Measurements from ENCODE around the gene MEF2C.

MEF2C gene

GRCh38 chr5:88824141-88824540 is 58.8 kb downstream of the MEF2C start:
- Mint-ChIP-seq H3K9me3 (no peaks in the 10 kb centered on the region), H3K4me1 (peaks cover 29% of the 10 kb centered on the region), H3K36me3 (ENCODE audit: low read depth) (no peaks in the 10 kb centered on the region), H3K27ac (no peak overlapping the region), H3K4me3 (no peak overlapping the region), H3K27me3 (ENCODE audit: low read depth, poor library complexity) (peaks cover 3% of the 10 kb centered on the region)
- DNase-seq, result no peak
- TF ChIP-seq, protein P1, sequence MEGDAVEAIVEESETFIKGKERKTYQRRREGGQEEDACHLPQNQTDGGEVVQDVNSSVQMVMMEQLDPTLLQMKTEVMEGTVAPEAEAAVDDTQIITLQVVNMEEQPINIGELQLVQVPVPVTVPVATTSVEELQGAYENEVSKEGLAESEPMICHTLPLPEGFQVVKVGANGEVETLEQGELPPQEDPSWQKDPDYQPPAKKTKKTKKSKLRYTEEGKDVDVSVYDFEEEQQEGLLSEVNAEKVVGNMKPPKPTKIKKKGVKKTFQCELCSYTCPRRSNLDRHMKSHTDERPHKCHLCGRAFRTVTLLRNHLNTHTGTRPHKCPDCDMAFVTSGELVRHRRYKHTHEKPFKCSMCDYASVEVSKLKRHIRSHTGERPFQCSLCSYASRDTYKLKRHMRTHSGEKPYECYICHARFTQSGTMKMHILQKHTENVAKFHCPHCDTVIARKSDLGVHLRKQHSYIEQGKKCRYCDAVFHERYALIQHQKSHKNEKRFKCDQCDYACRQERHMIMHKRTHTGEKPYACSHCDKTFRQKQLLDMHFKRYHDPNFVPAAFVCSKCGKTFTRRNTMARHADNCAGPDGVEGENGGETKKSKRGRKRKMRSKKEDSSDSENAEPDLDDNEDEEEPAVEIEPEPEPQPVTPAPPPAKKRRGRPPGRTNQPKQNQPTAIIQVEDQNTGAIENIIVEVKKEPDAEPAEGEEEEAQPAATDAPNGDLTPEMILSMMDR (IDR thresholded peaks at IDR 0.05), result no peak

DNA sequence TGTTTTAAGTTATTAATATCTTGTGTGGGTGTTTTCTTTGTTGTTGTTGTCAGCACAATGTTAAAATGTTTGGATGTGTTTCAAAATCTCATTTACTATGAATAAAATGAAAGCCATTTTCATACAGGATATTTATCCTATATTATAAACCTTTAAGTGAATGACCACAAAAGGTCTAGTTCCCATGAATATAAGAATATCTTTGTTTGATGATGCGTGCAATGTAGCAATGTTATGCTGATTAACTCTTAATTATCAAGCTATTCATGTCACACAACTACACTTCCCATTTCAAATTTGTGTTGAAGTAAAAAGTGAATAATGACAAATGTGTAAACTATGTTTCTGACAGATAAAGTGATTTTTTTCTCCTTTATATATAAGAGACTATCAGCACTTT is 59.8 kb downstream of the MEF2C start:
- Mint-ChIP-seq H3K4me3 (no peak overlapping the region), H3K27ac (no peak overlapping the region), H3K4me1 (peaks cover 29% of the 10 kb centered on the region), H3K27me3 (ENCODE audit: low read depth, poor library complexity) (peaks cover 3% of the 10 kb centered on the region), H3K36me3 (ENCODE audit: low read depth) (no peaks in the 10 kb centered on the region), H3K9me3 (no peaks in the 10 kb centered on the region)
- DNase-seq, result no peak
- TF ChIP-seq, protein P1 (IDR thresholded peaks at IDR 0.05), result no peak

- no peak overlapping the region for H3K4me3 Mint-ChIP-seq
- TF ChIP-seq, protein P1 (IDR thresholded peaks at IDR 0.05), result no peak
- no peak for DNase-seq
- H3K36me3 Mint-ChIP-seq (ENCODE audit: low read depth), result no peaks in the 10 kb centered on the region
- H3K4me1 Mint-ChIP-seq, result peaks cover 17% of the 10 kb centered on the region
- H3K27me3 Mint-ChIP-seq (ENCODE audit: low read depth, poor library complexity), result peaks cover 3% of the 10 kb centered on the region
- H3K9me3 Mint-ChIP-seq, result no peaks in the 10 kb centered on the region
- no peak overlapping the region for H3K27ac Mint-ChIP-seq
Measured at GRCh38 chr5:88821161-88821560, 61.8 kb downstream of the MEF2C start.

DNA sequence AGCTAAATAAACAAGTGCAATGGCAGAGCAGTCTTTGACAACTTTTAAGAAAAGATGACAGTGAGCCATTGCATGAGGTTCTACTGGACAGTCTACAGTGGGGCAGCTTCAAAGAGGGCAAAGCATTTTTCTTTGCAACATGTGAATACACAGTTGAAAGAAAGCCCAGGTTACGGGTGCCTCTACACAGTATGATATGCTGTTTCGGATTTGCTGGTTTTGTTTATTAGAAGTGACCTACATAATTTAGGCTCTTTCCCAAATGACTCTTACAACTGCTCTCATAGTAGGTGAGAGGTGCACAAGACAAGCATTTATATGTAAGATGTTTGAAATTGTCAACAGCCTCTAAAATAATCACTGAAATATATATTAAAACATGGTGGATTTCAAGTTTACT is 62.4 kb downstream of the MEF2C start:
- H3K27ac Mint-ChIP-seq, result no peak overlapping the region
- TF ChIP-seq, protein P1 (IDR thresholded peaks at IDR 0.05), result no peak
- no peaks in the 10 kb centered on the region for H3K9me3 Mint-ChIP-seq
- H3K27me3 Mint-ChIP-seq (ENCODE audit: low read depth, poor library complexity), result peaks cover 3% of the 10 kb centered on the region
- H3K36me3 Mint-ChIP-seq (ENCODE audit: low read depth), result no peaks in the 10 kb centered on the region
- H3K4me1 Mint-ChIP-seq, result peaks cover 17% of the 10 kb centered on the region
- DNase-seq, result no peak
- no peak overlapping the region for H3K4me3 Mint-ChIP-seq

DNA sequence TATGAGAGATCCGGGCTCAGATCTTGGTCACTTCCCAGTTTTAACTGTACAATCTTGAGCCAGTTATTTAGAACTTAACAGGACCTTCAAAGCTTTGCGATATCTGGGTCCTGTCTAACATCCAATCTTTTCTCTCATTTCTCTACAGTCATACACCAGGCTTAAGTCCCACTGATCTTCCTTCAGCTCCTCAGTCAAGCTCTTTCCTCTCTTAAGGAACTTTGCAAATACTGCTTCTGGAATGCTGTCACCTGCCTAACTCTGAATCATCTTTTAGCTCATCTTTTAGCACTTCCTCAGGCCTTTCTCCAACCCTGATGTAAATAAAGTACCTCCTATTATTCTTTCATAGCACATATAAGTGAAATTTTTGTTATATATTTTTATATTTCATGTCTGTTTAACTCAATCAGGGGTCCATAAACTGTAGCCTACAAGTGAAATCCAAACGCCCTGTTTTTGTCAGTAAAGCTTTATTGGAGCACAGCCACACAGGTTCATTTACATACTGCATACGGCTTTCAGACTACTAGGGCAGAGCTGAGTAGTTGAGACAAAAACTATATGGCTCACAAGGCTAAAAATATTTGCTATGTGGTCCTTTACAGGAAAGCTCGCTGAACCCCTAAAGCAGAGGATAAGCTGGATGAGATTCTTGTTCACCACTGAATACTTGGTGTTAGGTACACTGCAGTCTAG is 63.5 kb downstream of the MEF2C start:
- H3K9me3 Mint-ChIP-seq, result no peaks in the 10 kb centered on the region
- H3K4me3 Mint-ChIP-seq, result no peak overlapping the region
- H3K36me3 Mint-ChIP-seq (ENCODE audit: low read depth), result no peaks in the 10 kb centered on the region
- H3K27ac Mint-ChIP-seq, result peak overlapping the region; percentile 62
- TF ChIP-seq, protein P1 (IDR thresholded peaks at IDR 0.05), result no peak
- no peak for DNase-seq
- H3K27me3 Mint-ChIP-seq (ENCODE audit: low read depth, poor library complexity), result peaks cover 3% of the 10 kb centered on the region
- peaks cover 17% of the 10 kb centered on the region for H3K4me1 Mint-ChIP-seq

DNA sequence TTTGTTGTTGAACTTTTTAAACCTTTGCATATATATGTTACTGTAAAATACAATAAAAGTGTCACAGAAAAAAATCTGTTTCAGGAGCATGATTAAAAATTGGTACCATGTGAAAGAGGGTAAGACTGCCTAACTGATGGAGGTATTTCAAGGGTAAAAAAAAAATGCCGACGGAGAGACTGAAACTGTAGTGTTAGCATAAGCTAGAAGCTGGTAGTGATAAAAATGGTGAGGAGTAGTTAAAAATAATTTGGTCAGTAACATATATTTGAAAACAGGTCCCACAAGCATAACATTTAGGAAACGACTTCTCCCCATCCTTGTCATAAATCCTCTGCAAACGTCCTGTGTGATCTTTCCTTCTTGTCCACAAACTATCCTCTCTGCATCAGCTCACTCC is 64.7 kb downstream of the MEF2C start:
- no peak for DNase-seq
- Mint-ChIP-seq H3K9me3 (no peaks in the 10 kb centered on the region), H3K27ac (peak overlapping the region; percentile 12), H3K4me3 (no peak overlapping the region), H3K36me3 (ENCODE audit: low read depth) (no peaks in the 10 kb centered on the region), H3K4me1 (peaks cover 27% of the 10 kb centered on the region), H3K27me3 (ENCODE audit: low read depth, poor library complexity) (peaks cover 3% of the 10 kb centered on the region)
- TF ChIP-seq, protein P1 (IDR thresholded peaks at IDR 0.05), result no peak
